Mucosa of descending colon (tissue), 3 donors: ENCODE measurements around the gene PPP1CB. TPM values are rescaled to one million over a fixed set of nuclear protein-coding genes. Genes with fewer than 3 reads are reported as not detected.

Experiments used
- ATAC-seq: fragments of 200-7000 bp; cut with Tn5 transposase; one replicate; pipeline ENCODE4 v1.9.1; 2020; ENCODE audit warnings: mild to moderate bottlenecking, moderate library complexity
- DNase-seq, 3 donors: peaks; one replicate each; pipeline ENCODE4 v3.0.0-alpha.2; 2020
- H3K36me3 ChIP-seq: fragments of 200-600 bp; one replicate; pipeline ENCODE4 v1.8.0; 2021; ENCODE audit warnings: low read depth, mild to moderate bottlenecking
- H3K4me1 ChIP-seq: fragments of 200-600 bp; one replicate; pipeline ENCODE4 v1.8.0; 2021; ENCODE audit warnings: low read depth, mild to moderate bottlenecking
- H3K4me3 ChIP-seq: fragments of 200-600 bp; one replicate; pipeline ENCODE4 v1.8.0; 2021; ENCODE audit warnings: mild to moderate bottlenecking
- H3K9me3 ChIP-seq: fragments of 200-600 bp; one replicate; pipeline ENCODE4 v1.8.0; 2021; ENCODE audit warnings: mild to moderate bottlenecking
- intact Hi-C, 2 donors: fragments of 100-400 bp; cut with DNase I in 1 of 2; cut with micrococcal nuclease in 1 of 2; formaldehyde crosslinking; loops; one replicate each; pipeline versions ENCODE4 v1.11.0 to v1.11.1; 2022; cut with DNase I, micrococcal nuclease
- total RNA-seq, 3 donors: library from RNA; stranded (reverse); fragmentation: NEBNext Ultra II Directional in 2 of 3; extraction: Animal tissue kit (Norgen Biotek cat#: 25700) in 2 of 3; gene quantifications; one replicate each; pipeline versions ENCODE4 v1.2.1 to v1.2.4, GENCODE V29; 2021 to 2023
- TF ChIP-seq, protein P1 (sequence below): fragments of 200-600 bp; IDR thresholded peaks from one replicate; pipeline ENCODE4 v1.8.0; 2022; ENCODE audit warnings: antibody characterized with exemption, mild to moderate bottlenecking
- donor health status: DM: no; HTN: no; CAD: no; lungs with moderate emphysema.
- donor health status: DM: no; HTN: no; CAD: no.
- donor health status: DM: no; HTN: yes; CAD: no.

Gene PPP1CB
- total RNA-seq, 3 donors from 2014 or later = 302 to 439 (median 308) TPM

DNA sequence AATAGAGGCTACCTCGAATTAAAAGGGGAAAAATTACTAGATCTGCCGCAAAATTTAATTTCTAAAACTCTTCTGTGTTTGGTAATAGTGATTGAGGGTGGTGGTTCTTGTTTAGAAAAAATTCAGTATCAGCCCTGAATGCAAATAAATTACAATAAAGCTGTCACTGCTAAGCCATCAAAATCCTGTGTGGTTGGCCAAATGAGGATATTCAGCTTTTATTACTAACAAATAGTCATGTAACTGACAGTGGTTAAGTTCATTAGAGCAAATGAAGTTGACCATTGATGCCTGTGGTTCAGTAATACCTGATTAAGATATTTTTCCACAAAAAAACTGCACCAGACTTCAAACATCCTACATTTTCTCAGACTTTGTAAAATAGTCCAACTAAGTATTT, 14.4 kb downstream of the PPP1CB start:
- H3K36me3 ChIP-seq = no peaks in the 10 kb centered on the region
- no peak overlapping the region for H3K4me3 ChIP-seq
- TF ChIP-seq, protein P1, sequence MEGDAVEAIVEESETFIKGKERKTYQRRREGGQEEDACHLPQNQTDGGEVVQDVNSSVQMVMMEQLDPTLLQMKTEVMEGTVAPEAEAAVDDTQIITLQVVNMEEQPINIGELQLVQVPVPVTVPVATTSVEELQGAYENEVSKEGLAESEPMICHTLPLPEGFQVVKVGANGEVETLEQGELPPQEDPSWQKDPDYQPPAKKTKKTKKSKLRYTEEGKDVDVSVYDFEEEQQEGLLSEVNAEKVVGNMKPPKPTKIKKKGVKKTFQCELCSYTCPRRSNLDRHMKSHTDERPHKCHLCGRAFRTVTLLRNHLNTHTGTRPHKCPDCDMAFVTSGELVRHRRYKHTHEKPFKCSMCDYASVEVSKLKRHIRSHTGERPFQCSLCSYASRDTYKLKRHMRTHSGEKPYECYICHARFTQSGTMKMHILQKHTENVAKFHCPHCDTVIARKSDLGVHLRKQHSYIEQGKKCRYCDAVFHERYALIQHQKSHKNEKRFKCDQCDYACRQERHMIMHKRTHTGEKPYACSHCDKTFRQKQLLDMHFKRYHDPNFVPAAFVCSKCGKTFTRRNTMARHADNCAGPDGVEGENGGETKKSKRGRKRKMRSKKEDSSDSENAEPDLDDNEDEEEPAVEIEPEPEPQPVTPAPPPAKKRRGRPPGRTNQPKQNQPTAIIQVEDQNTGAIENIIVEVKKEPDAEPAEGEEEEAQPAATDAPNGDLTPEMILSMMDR = no peak
- intact Hi-C loops = no loop called here
- no peak for ATAC-seq
- no peak for DNase-seq
- peaks cover 27% of the 10 kb centered on the region for H3K4me1 ChIP-seq
- no peaks in the 10 kb centered on the region for H3K9me3 ChIP-seq

DNA sequence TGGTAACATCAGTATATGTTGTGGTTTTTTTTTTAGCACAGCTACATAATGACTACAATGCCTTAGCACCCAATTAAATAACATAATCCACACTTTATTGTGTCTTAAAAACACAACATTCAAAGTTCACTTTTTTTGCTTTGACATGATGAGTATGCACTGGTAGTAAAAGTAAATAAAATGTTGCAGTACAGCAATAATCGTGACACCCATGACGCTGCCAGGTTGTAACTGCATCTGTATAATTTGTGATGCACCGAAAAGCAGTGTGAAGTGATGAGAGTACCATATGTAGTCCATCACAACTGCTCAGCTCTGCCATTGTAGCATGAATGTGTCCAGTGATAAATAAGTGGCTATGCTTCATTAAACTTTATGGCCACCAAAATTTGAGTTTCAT, 15.7 kb downstream of the PPP1CB start:
- H3K4me1 ChIP-seq = peaks cover 27% of the 10 kb centered on the region
- H3K4me3 ChIP-seq = no peak overlapping the region
- intact Hi-C loops = no loop called here
- TF ChIP-seq, protein P1 = no peak
- H3K36me3 ChIP-seq = no peaks in the 10 kb centered on the region
- DNase-seq = peak in 1 of 3 donors; percentile 62
- peak; percentile 91 for ATAC-seq
- no peaks in the 10 kb centered on the region for H3K9me3 ChIP-seq

DNA sequence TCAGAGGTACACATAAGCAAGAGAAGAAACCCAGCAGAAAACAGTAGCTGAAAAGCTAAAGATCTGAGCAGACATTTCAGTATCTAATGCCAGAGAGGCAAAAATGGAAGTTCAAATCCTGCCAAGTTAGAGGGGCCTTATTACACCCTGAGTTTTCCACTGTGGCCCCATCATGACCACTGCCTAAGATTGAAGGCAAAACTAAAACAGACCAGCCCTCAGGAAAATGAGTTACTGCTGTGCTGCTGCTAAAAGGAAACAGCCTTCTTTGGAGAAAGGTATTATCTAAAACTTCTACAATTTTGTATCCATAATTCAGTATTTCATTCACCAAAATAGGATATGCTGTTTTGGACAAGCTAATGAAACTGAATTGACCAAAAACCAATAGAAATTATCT, 16.8 kb downstream of the PPP1CB start:
- Histone ChIP-seq H3K4me3 (no peak overlapping the region), H3K4me1 (peaks cover 27% of the 10 kb centered on the region), H3K36me3 (no peaks in the 10 kb centered on the region), H3K9me3 (no peaks in the 10 kb centered on the region)
- ATAC-seq = no peak
- no peak for DNase-seq
- TF ChIP-seq, protein P1 = no peak
- intact Hi-C loops = no loop called here

DNA sequence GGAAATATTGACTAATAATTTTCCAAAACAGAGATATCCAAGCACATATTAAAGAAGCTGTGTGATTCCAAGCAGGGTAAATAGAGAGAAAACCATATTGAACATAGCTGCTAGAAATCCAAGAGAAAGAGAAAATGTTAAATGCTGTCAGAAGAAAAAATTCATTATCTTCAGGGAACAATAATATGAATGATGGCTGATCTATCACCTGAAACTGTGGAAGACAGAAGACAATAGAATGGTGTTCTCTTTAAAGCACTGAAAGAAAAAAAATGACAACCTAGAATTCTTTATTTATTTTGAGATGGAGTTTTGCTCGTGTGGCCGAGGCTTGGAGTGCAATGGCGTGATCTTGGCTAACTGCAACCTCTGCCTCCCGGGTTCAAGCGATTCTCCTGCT, 17.3 kb downstream of the PPP1CB start:
- no peak for DNase-seq
- no peak for ATAC-seq
- Histone ChIP-seq H3K4me1 (peaks cover 27% of the 10 kb centered on the region), H3K36me3 (no peaks in the 10 kb centered on the region), H3K4me3 (no peak overlapping the region), H3K9me3 (no peaks in the 10 kb centered on the region)
- TF ChIP-seq, protein P1 = no peak
- intact Hi-C loops = no loop called here

DNA sequence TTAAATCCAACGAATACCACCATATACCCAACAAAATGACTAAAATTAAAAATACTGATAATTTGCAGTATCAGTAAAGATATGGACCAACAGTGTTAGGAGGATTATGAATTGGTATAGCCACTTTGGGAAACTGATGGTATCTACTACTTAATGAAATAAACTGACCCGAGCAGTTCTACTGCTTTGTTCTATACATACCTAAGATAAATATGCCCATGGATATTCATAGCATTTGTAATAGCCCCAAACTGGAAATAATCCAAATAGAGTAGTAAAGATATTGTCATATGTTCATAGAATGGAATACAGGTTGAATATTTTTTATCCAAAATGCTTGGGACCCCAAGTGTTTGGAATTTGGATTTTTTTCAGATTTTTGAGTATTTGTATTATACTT, 20.7 kb downstream of the PPP1CB start:
- ATAC-seq (no peak), DNase-seq (no peak)
- Histone ChIP-seq H3K36me3 (no peaks in the 10 kb centered on the region), H3K9me3 (no peaks in the 10 kb centered on the region), H3K4me3 (no peak overlapping the region), H3K4me1 (peaks cover 5% of the 10 kb centered on the region)
- TF ChIP-seq, protein P1 = no peak
- intact Hi-C loops = no loop called here

DNA sequence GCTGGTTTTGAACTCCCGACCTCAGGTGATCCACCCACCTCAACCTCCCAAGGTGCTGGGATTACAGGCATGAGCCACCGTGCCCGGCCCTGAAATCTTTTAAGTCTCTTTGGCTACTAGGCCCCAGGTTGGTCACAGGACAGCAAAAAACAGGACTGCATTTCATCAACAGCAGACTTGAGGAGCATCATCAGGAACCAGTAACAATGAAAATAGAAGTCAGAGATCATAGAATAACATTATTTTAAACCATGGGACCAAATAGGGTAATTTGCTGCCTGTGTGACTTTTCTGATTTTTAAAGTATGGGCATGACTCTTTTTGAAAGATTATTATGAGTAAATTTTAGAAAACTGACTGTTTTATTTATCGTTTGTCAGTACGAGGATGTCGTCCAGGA, 24.8 kb downstream of the PPP1CB start:
- no peaks in the 10 kb centered on the region for H3K4me1 ChIP-seq
- intact Hi-C loops = no loop called here
- H3K9me3 ChIP-seq = no peaks in the 10 kb centered on the region
- H3K36me3 ChIP-seq = no peaks in the 10 kb centered on the region
- TF ChIP-seq, protein P1 = no peak
- ATAC-seq (no peak), DNase-seq (no peak)
- H3K4me3 ChIP-seq = no peak overlapping the region
